8988T (cell line): ENCODE results near the gene RAPGEF3.

ENCODE experiments used
- DNase-seq: peaks from one replicate; pipeline ENCODE4 v3.0.0; 2011

RAPGEF3 gene

GRCh38 chr12:47775100-47775911, 16.6 kb upstream of the RAPGEF3 start:
- no peak for DNase-seq

- no peak for DNase-seq
Observed at GRCh38 chr12:47774663-47775062, 16.0 kb upstream of the RAPGEF3 start.

- no peak for DNase-seq
Observed at GRCh38 chr12:47773858-47774580, 15.3 kb upstream of the RAPGEF3 start.

GRCh38 chr12:47773062-47773857, 14.6 kb upstream of the RAPGEF3 start, which contains the start of gene SLC48A1:
Gene SLC48A1, plus strand, starts transcription at chr12:47773238. Its CDS starts 67 bp downstream, at chr12:47773305.
- DNase-seq = peak; percentile 99

DNA sequence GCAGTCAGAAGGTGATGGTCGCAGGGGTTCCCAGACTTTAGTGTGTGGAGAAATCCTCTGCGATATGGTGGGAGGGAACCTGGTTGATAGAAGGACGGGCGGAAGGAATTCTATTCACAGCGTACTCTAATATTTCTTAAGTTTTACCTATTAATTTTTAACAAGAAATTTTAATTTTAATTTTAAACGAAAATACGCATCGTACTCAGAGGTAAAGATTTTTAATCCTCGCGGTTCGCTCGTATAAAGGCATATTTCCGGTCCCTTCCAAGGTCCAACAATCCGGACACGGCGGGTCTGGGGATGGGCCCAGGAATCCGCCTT, 14.0 kb upstream of the RAPGEF3 start:
- no peak for DNase-seq

DNA sequence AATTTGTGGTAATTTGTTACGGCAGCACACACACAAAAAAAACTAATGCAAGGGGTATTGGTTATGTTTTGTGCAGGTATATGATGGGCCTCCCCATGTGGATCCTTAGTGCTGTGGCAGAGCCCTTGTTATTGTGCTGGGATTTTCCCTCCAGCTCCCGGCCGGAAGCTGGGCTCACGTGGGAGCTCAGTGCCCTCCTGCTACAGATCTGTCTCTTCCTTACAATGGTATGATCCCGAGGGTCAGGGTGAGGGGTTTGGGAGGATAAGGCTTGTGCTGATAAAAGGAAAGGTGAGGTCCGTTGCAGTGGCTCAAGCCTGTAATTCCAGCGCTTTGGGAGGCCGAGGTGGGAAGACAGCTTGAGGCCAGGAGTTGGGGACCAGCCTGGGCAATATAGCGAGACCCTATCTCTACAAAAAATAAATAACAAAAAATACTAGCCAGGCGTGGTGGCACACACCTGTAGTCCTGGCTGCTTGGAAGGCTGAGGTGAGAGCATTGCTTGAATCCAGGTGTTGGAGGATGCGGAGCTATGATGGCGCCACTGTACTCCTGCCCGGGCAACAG, 13.5 kb upstream of the RAPGEF3 start:
- DNase-seq = no peak

DNA sequence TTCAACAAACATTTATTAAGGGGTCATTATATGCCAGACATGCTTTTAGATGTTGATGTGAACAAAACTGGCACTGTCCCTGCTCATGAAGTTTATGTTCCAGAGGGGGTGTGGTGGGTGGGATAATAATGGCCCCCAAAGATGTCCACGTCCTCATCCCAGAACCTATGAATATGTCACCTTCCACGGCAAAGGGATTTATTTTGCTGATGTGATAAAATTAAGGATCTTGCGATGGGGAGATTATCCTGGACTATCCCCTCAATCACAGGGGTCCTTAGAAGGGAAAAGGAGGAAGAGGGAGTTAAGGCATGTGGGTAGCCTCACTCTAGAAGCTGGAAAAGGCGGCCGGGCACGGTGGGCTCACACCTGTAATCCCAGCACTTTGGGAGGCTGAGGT, 12.6 kb upstream of the RAPGEF3 start:
- DNase-seq = no peak

DNA sequence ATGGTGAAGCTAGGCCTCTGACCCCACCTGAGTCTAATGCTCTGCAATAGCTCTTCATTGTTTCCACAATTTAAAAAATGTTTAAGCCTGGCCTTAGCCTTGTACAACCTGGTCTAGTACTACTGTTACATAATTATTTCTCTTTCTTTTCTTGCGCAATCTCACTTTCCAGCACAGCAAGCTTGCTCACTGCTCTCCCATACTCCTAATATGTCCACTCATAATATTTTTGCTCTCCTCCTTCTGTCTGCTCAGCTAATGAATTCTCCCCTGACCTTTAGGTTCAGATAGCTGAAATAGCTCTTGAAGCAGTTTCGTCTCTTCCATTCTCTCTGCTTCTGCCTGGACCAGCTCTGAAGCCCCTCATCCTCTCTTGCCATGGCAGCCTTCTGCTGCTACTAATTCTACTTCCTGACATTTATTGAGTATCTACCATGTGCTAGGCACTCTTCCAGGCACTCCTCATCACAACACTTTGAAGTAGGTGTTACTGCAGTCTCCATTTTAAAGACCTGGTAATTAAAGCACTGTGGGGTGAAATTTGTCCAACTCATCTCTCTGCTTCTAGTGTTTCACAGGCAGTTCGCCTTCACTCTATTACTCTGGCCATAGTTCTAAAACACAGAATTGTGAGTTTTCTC, 11.5 kb upstream of the RAPGEF3 start:
- DNase-seq = no peak

DNA sequence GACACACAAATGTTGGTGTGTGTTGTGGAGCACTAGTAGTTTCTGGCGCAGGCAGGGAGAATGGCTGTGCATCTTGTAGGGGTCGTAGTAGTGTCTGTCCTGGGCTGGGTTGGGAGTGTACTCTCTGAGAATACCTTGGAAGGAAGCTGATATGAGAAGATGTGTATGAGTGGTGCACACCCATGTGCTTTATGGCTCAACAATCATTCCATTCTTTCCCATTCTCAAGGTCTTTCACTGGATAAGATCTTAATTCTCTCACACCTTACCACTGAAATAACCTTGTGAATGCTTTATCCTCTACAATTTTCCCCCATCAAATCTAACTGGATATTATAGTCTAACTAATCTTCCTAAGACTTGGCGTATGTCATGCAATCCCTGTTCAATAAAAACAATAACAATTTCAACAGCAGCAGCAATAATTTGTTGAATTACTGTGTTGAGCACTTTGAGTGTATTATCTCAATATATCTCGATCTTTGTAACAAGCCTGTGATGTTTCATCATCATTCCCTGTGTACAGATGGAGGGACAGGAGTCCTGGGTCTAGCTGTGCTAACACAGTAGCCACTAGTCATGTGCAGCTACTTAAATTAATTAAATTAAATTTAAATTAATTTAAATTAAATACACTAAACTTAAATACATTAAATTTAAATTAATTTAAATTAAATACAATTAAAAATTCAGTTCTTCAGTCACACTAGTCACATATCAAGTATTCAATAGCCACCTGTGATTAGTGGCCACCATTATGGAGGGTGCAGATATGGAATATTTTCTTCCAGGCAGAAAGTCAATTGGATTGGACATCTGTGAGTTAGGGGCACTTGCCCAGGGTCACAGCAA, 10.8 kb upstream of the RAPGEF3 start:
- DNase-seq = no peak

DNA sequence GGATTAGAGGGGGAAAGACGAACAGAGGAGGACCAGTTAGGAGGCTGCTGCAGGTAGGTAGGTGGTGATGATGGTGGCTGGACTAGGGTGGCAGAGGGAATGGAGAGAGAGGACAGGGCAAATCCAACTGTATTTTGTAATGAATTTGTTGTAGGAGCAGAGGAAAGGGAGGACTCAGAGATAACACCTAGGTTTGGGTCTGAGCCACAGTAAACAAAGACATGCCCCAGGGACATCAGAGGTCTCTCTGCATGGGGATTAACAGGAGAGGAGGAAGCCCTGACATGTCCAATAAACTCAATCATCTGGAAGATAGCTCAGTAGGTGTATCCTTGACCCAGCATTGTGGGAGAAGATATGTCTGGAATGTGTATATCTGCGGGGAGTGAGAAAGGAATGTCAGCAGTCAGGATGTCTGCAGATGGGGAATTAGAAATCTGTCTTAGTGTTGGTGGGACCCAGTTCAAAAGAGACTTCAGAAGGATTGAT, 9.7 kb upstream of the RAPGEF3 start:
- DNase-seq = peak; percentile 68

DNA sequence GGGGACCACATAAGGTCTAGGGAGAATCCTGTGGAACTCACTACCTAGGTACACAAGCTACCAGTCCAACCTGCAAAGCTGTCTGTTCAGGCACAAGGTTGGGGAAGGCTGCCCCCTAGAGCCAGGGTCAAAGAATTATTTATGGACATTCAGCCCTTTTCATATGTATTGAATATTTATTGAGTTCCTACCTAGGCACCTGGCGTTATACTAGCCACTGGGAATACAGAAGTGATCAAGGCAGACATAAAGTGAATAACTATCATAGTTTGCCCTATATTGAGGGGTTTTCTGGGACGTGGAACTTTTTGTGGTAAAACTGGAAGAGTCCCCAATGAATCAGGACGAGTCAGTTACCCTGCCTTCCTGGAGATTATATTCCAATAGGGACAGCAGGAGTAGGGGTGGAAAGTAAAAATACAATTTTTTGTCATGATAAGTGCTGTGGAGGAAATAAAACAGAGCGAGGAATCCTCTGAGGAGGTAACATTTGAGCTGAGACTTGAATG, 8.6 kb upstream of the RAPGEF3 start:
- DNase-seq = no peak

DNA sequence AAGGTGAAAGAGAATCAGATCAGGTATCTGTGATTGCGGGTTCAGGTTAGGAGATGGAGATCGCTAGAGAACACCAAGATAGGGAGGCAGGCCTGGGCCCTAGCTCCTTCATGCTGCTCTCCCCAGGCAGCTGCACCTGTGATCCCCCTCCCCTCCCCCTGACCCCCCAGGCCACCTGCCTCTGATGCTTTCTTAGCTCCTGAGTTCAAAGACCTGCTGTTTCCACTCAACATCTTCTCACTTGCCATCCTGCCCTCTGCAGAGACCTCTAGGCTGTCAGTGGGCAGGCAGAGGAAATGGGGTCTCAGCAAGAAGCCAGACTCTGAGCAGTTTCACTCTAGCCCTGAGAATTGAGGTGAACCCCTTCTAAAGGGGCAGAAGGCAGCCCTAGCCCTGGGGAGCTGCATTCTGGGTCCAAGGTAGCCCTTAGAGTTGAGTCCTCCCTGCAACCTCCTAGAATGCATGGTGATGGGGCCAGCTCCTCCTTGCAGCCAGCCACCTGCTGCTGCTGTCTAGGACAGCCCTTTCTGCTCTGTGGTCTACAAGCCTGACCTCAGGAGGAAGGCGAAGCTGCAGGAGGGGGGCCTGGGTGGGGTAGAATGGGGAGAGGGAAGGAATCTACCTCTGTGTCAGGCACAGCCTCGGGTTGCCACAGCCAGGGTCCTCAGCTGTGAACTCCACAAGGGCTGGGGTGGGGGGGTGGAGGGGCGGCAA, 8.0 kb upstream of the RAPGEF3 start:
- DNase-seq = no peak

DNA sequence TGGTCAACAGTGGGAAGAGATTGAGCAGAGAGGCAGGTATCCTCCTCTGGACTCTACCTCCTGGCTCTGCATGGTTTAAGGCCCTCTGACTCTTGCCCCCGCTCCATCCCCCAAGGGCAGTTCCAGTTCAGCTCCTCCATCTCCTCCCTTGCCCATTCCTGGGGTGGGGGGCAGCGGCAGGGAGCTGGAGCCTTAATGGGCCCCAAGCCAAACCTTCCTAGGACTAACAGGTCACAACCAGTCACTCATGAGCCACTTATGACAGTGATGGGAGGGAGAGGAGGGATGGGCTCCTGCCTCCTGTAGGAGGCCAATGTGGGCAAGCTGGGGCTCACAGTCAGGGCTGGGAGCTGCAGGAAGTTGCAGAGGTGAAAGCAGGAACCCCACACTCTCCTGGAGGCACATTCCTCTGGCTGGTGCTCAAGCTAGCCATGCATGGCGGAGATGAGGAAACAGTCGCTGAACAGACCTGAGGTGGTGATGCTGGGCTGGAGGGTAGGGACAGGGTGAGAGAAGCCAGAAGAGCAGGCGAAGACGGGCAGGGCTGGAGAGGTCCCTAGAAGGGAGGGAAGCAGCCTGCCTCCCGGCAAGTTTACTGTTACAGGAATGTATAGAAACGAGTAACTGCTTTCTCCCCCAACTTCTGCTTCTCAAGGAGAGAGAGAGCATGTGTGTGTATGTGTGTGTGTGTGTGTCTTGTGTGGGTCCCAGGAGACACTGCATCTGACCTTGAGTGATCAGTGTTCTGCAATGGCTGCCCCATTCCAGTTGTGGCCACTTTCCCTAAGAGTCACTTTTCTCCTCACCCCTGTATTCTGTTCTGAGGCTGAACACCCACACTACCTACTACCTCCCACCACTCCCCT, 5.0 kb upstream of the RAPGEF3 start:
- DNase-seq = no peak

- DNase-seq = no peak
Observed at GRCh38 chr12:47762850-47763465, 4.3 kb upstream of the RAPGEF3 start.

GRCh38 chr12:47758584-47758833, 171 bp downstream of the RAPGEF3 start:
- DNase-seq = no peak

DNA sequence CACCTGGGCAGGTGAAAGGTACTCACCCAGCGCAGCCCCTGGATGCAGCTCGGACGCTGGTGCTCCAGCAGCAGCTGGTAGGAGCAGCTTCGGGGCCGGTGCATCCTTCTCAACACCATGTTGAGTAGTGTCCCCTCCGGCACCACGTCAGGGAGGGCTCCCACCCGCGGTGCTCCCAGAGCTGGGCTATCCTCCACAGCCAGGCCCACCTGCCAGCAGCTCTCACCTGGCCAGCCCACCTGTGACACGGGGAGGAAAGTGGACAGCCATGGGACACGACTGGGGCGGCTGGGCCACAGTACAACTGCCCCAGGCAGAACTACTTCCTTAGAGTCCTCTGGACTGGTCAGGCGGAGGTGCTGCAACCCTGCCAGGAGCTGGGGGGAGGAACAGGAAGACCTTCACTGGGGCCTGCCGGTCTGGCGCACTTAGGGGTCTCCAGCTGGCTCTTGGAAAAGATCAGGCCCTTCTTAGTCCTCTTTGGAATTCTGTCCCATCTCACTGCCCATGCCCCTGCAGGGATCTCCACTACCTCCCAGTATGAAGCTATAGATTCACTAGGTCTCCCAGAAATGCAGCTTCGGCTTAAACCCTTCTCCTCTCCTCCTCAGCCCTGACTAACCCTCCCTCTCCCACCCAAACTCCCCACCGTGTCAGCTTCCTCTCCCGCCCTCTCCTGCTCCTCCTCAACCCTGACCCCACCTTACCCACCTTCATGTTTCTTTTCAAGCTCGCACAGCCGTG, 668 bp downstream of the RAPGEF3 start:
- DNase-seq = no peak

DNA sequence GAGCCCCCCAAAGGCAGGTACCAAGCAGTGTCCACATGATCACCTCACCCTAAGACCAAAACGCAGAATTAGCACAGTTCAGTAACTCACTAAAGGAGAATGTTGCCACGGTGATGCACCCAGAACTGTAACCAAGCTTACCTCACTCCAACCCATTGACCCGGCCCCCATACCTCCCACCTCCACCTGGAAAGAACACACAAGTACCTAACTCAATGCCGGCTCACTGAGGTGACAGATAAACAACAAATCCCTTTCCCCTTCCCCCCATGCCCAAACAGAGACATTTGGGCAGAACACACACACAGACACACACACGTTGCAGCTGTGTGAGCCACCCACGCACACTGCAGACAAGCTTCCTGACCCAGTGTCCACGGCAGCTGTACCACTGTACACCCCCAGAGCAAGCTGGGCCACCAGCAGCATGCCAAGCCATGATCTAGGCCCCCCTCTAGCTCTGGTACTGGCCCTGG, 1.3 kb downstream of the RAPGEF3 start:
- no peak for DNase-seq
